AG10803 (cell line): ENCODE results near the gene CAD.

ENCODE experiments used
- DNase-seq: peaks from one replicate; pipeline ENCODE4 v3.0.0; 2010; ENCODE audit warnings: low read depth
- H3K4me3 ChIP-seq: 2 replicates; pipeline ENCODE4 v1.5.1; 2011; ENCODE audit warnings: mild to moderate bottlenecking, low read length, control low read depth
- TF ChIP-seq, protein P1 (sequence below): conservative IDR thresholded peaks from 2 replicates; pipeline ENCODE4 v1.5.1; 2011; ENCODE audit warnings: mild to moderate bottlenecking, low read length, control low read depth, inconsistent platforms

CAD gene

DNA sequence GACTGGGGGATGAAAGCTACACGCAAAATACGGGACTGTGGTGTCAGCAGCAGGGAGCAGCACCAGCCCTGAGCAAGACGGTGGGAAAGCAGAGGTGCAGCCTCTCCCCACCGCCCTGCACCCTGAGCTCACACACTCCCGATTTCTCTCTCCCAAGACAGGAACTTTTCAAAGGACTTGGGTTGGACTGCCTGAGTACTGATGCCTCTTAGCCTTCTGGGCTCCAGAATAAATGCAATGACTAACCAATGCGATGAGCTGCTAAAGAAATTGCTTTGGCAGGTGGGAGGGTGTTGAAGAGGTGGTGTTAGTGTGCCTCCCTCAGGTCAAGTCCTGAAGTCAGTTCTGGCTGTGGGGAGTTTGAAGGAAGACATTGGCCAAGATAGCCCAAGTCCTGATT is 74.7 kb downstream of the CAD start:
- no peak overlapping the region for H3K4me3 ChIP-seq
- TF ChIP-seq, protein P1, sequence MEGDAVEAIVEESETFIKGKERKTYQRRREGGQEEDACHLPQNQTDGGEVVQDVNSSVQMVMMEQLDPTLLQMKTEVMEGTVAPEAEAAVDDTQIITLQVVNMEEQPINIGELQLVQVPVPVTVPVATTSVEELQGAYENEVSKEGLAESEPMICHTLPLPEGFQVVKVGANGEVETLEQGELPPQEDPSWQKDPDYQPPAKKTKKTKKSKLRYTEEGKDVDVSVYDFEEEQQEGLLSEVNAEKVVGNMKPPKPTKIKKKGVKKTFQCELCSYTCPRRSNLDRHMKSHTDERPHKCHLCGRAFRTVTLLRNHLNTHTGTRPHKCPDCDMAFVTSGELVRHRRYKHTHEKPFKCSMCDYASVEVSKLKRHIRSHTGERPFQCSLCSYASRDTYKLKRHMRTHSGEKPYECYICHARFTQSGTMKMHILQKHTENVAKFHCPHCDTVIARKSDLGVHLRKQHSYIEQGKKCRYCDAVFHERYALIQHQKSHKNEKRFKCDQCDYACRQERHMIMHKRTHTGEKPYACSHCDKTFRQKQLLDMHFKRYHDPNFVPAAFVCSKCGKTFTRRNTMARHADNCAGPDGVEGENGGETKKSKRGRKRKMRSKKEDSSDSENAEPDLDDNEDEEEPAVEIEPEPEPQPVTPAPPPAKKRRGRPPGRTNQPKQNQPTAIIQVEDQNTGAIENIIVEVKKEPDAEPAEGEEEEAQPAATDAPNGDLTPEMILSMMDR: no peak
- DNase-seq: no peak
